Measurements from ENCODE around the gene DENND5A.
"Not testable (repeated sequence)": the region's sequence is repeated elsewhere in the genome, so short reads cannot be mapped to it uniquely, and the experiment has no call there.

Gene DENND5A

GRCh38 chr11:9172389-9172788, 92.8 kb downstream of the DENND5A start:
- no peak for DNase-seq

GRCh38 chr11:9170450-9170849, 94.7 kb downstream of the DENND5A start:
- DNase-seq, result no peak

- DNase-seq, result no peak
Observed at GRCh38 chr11:9169595-9170295, 95.4 kb downstream of the DENND5A start.

GRCh38 chr11:9161991-9162390, 103.2 kb downstream of the DENND5A start:
- not testable (repeated sequence) for DNase-seq

DNA sequence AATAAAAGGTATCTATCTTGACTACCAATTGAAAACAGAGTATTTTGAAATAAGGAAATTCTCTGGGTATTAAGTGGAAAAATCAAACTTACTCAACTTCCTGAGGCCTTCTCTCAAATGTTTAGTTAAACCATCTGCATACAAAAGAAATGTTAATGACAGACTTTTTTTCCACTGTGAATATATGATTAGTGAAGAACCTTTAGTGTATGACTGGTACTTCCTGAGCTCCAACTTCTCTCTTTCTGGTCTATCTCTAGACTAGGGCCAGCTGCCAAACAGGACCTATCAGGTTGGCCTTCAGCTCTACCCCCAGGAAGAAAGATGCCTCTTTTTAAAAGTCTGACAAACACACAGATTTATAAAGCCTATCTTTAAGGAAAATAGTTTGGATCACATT, 105.0 kb downstream of the DENND5A start:
- DNase-seq, result peak in 1 of 2 donors; percentile 6

DNA sequence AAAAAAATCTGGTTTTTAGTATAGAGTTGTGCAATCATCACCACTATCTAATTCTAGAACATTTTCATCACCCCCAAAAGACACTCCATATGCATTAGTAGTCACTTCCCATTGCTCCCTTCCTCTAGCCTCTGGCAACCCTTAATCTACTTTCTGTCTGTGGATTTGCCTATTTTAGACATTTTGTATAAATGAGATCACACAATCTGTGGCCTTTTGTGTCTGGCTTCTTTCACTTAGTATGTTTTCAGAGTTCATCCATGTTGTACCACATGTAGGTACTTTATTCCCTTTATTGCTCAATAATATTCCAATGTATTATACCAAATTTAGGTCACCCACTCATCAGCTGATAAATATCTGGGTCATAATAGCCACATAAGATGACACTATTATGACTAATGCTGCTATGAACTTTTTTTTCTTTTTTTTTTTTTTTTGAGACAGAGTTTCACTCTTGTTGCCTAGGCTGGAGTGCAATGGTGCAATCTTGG, 106.2 kb downstream of the DENND5A start:
- no peak for DNase-seq

DNA sequence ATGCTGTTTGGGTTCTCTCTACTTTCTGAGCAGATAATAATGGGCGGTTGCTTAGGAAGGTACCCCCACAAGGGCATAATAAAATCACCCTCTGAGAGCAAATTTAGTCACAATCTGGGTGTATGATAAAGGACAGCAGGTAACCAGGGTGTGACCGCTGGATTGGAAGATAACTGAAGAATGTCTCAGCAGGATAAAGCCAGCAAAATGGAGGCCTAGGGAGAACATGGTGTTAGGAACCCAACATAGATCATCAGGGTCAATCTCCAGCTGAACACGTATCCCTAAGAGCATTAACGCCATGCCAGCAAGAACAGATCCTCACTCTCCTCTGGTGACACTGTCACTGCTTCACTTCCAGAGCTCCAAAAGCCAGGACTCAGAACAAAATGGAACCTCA, 109.2 kb downstream of the DENND5A start:
- DNase-seq, result no peak

DNA sequence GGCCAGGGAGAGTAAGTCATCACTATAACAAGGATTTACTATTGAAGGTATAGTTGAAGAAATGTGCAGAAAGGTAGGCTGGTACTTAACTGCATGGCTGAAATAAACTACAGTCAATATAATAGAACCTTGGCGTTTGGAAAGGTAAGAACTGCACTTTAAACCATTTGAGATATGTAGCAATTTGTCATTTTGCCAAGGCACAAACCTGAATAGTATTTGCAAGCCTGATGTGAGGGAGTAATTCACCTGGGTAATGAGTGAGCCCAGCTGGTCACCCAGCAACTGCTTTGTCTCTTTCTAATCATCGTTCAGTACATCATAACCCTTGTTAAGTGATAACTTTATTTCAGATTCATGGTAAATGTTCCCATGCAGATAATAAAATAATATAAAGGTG, 111.5 kb downstream of the DENND5A start:
- no peak for DNase-seq

DNA sequence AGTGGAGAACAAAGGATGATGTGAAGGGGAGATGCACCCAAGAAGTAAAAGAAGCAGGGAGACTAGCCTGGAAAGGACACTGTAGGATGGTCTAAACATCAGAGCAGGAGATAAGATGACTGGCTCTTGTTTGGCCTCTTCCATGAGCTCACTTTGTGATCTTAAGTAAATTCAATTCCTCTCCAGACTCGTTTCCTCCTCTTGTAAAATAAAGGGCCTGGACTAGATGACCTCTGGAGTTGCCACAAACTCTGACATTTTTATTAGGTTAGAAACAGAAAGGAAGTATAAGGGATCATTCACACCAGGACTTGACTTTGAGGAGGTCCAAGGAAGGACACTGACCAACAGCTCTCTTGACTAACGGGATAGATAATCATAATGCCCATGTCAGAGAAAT, 113.5 kb downstream of the DENND5A start:
- no peak for DNase-seq

DNA sequence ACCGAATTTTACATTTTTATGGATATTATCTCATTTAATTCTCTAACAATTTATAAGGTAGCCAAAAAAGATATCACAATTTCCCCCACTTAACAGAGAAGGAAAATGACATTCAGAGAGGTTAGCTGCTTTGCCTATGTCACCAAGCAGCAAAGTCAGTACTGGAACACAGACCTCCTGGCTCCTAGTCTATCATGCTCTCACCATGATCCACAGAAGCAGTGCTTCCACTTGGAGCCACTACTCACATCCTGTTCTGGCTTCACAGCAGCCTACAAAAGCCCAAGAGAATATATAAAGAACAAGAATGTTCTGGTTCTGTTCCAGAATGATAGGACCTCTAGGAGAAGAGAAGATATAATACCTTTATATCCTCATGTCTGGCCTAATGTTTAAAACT, 114.2 kb downstream of the DENND5A start:
- DNase-seq, result no peak

DNA sequence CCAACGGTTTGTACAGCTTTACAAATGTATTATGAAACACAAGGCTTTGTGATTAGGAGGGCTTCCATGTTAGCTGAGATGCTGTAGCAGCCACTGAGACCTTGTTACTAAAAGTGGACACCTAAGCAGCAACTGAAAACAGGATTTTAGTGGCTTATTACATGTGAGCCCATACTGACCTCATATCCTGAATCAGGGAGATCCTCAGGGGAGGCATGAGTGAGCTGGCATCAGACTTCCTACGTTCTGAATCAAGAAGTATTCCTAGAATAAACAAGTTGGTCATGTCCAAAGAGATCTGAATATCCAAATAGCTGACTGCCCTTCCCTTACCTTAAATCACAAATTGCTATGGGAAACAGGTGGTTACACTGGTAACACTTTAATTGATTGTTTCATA, 114.6 kb downstream of the DENND5A start:
- DNase-seq, result no peak

GRCh38 chr11:9148727-9149126, 116.4 kb downstream of the DENND5A start:
- no peak for DNase-seq

- no peak for DNase-seq
Observed at GRCh38 chr11:9148035-9148434, 117.1 kb downstream of the DENND5A start.

- DNase-seq, result no peak
Observed at GRCh38 chr11:9146477-9146876, 118.7 kb downstream of the DENND5A start.

GRCh38 chr11:9145283-9145682, 119.9 kb downstream of the DENND5A start:
- DNase-seq, result no peak

- no peak for DNase-seq
Observed at GRCh38 chr11:9144828-9145227, 120.3 kb downstream of the DENND5A start.

- DNase-seq, result no peak
Observed at GRCh38 chr11:9143721-9144120, 121.4 kb downstream of the DENND5A start.

DNA sequence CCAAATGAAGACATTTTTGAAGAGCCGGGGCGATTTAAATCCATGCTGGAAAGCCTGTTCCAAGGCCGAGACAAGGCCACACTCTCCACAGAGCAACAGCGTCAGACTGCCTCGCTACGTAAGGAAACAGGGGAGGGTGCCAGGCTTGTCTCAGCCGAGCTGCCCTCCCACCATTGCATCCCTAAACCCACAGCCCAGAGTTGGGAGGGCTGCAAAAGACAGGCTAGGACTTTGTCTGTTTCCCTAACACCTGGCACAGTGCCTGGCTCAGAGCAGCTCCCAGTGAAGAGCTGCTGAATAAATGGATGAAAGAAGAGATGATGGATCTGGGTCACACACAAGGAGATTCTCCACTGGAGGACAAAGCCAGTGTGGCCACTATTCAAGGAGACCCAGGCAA, 122.4 kb downstream of the DENND5A start:
- DNase-seq, result no peak

GRCh38 chr11:9141186-9141585, 124.0 kb downstream of the DENND5A start:
- DNase-seq, result no peak

DNA sequence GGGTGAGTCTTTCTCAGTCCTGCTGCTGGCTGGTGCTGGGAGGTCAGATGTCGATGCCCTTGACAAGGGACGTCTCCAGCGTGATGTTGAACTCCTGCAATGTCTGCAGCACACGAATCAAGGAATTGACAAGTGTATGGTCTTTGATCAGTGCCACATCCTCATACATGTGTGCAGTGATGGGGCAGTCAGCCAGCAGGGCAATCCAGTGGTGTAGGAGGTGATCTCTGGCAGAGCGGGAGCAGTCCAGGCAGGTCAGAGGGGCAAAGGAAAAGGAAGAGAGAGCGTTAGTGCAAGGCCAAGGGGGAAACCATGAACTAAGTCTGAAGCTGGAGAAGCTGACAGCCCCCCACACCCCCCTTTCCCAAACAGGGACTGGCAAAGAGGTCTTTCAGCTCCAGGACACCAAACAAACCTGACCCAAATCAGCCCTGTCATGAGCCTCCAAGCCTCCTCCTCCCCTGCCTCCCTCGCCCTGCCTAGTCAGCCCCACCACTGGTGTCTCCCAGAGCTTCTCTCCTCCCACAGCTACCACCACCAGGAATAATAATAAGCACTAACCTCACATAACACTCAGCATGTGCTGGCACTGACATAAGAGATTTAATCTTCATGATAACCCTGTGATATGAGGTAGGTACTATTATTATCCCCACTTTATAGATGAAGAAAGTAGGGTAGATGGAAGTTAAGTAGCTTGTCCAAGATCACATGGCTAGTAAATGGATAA, 125.4 kb downstream of the DENND5A start:
- no peak for DNase-seq

DNA sequence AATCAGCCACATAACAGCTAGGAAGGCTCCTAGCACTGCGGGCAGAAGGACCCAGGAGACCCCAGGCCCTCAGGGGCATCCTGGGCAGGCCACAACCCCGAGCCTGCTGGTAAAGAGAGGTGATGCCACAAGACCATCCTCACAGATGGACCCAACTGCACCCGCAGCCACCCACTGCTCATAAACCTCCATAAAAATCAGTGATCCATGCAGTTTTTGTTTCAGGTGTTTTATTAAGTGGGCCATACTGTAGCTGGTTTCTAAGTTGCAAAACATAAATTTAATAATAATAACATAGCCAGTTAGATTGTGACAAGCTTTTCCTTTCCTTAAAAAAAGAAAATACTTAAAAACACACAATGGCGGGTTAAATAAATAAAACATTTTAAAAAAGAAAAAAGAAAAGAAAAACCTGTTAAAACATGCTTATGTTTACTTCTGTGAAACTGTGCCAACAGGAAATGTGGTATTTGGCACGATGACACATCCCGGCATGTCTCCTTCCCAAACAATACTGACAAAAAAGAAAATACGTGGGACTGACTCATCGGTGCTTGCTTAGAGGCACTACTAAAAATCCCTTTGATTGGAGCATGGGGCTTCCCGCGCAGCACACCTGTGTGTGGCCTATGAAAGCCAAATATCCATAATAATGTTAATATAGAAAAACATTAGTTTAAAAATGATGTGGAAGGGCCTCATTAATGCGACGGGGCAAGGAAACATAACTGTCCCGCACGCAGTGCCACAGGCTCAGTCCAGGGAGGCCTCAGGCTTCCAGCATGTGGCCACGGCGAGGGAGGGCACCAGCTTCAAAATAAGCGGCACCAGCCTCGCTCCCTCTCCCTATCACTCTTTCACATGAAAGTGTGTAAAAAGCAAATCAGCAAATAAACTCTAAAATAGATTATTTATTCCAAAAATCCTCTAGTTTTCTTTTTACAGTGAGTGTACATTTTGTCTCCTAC, 126.3 kb downstream of the DENND5A start:
- no peak for DNase-seq

DNA sequence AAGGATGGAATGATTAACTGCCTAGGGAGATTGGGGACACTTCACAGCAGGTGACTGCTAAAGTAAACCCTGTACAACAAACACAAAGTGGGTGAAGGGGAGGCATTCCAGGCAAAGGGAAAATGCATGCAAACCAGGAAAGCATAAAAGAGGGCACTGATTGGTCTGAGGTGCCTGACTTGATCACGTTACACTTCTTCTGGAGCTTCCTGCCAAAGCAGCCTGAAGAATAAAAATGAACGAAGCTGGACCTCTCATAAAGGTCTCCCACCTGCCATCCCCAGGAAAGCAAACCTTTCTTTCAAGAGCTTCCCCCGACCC, 127.1 kb downstream of the DENND5A start:
- DNase-seq, result no peak

All from CD4-positive, alpha-beta T cell treated with Interferon alpha-2 for 1 hour (primary cell).